ENCODE results near the gene ASCC3.

DNA sequence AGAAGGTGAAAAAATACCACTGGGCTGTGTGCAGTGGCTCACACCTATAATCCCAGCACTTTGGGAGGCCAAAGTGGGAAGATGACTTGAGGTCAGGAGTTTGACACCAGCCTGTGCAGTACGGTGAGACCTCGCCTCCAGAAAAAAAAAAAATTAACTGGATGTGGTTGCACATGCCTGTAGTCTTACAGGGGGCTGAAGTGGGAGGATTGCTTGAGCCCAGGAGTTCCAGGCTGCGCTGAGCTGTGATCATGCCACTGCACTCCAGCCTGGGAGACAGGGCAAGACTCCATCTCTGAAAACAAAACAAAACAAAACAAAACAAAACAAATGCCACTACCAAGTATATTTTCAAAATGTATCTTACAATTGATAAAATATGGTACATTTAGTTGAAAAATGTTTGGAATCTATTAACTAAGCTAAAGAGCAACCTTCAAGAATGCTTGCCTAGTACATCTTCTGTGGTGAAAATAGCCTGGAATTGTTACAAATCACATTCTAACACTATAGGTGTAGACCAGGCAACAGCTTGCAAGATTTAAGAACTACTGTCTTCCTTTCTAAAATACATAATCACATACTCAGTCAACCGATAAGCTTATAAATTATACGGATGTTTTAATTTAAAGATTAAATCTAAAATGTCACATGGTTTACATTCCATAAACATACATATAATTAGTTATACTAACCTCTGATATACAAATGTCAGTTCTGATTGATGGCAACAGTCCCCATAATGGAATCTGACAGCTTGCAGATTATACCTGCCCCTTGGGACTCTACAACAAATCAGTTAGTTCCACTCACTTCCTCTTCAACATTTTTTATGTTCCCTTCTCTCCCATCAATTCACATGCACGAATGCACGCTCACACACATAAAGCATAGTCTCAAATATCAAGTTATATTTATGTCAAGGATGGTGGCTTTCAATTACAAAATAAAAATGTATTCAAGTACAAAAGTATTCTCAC lies 150.8 kb downstream of the ASCC3 start:
- no peak for TF ChIP-seq JUND (IDR thresholded peaks at IDR 0.05)
- TF ChIP-seq, protein P1, sequence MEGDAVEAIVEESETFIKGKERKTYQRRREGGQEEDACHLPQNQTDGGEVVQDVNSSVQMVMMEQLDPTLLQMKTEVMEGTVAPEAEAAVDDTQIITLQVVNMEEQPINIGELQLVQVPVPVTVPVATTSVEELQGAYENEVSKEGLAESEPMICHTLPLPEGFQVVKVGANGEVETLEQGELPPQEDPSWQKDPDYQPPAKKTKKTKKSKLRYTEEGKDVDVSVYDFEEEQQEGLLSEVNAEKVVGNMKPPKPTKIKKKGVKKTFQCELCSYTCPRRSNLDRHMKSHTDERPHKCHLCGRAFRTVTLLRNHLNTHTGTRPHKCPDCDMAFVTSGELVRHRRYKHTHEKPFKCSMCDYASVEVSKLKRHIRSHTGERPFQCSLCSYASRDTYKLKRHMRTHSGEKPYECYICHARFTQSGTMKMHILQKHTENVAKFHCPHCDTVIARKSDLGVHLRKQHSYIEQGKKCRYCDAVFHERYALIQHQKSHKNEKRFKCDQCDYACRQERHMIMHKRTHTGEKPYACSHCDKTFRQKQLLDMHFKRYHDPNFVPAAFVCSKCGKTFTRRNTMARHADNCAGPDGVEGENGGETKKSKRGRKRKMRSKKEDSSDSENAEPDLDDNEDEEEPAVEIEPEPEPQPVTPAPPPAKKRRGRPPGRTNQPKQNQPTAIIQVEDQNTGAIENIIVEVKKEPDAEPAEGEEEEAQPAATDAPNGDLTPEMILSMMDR (IDR thresholded peaks at IDR 0.05; ENCODE audit: low read depth, low read length, missing input control), result no peak
- no peak for TF ChIP-seq TAF1 (conservative IDR thresholded peaks at IDR 0.05)
- TF ChIP-seq, protein P2, sequence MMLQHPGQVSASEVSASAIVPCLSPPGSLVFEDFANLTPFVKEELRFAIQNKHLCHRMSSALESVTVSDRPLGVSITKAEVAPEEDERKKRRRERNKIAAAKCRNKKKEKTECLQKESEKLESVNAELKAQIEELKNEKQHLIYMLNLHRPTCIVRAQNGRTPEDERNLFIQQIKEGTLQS (IDR thresholded peaks at IDR 0.05), result no peak
- TF ChIP-seq, protein P3, sequence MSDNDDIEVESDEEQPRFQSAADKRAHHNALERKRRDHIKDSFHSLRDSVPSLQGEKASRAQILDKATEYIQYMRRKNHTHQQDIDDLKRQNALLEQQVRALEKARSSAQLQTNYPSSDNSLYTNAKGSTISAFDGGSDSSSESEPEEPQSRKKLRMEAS (IDR thresholded peaks at IDR 0.05), result no peak
- TF ChIP-seq EGR1 (IDR thresholded peaks at IDR 0.05; ENCODE audit: low read depth in 2 of 2), result no peak
- TF ChIP-seq SP1 (IDR thresholded peaks at IDR 0.05), result no peak
- TF ChIP-seq, protein P4, sequence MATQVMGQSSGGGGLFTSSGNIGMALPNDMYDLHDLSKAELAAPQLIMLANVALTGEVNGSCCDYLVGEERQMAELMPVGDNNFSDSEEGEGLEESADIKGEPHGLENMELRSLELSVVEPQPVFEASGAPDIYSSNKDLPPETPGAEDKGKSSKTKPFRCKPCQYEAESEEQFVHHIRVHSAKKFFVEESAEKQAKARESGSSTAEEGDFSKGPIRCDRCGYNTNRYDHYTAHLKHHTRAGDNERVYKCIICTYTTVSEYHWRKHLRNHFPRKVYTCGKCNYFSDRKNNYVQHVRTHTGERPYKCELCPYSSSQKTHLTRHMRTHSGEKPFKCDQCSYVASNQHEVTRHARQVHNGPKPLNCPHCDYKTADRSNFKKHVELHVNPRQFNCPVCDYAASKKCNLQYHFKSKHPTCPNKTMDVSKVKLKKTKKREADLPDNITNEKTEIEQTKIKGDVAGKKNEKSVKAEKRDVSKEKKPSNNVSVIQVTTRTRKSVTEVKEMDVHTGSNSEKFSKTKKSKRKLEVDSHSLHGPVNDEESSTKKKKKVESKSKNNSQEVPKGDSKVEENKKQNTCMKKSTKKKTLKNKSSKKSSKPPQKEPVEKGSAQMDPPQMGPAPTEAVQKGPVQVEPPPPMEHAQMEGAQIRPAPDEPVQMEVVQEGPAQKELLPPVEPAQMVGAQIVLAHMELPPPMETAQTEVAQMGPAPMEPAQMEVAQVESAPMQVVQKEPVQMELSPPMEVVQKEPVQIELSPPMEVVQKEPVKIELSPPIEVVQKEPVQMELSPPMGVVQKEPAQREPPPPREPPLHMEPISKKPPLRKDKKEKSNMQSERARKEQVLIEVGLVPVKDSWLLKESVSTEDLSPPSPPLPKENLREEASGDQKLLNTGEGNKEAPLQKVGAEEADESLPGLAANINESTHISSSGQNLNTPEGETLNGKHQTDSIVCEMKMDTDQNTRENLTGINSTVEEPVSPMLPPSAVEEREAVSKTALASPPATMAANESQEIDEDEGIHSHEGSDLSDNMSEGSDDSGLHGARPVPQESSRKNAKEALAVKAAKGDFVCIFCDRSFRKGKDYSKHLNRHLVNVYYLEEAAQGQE (IDR thresholded peaks at IDR 0.05), result no peak

Measured in liver (tissue), 3 donors.